NT2/D1 (cell line): Measurements from ENCODE around the gene CELF5.

Source experiments
- YY1 ChIP-seq: IDR thresholded peaks from 2 replicates; pipeline ENCODE4 v1.6.1; 2011; ENCODE audit not compliant: insufficient read length, insufficient read depth
- ZNF274 ChIP-seq: IDR thresholded peaks from 2 replicates; pipeline ENCODE4 v1.6.1; 2011; ENCODE audit warnings: mild to moderate bottlenecking, low read depth, low read length

- TF ChIP-seq YY1 (no peak), ZNF274 (no peak)
Measured at GRCh38 chr19:3285647-3286176, 61.3 kb downstream of the CELF5 start.
